ENCODE measurements around the gene SPAG16.

Gene SPAG16

GRCh38 chr2:213284105-213285090, at the start of gene SPAG16:
TSS of gene SPAG16 (plus strand) at chr2:213284464.
- DNase-seq = peak; percentile 94

GRCh38 chr2:213234641-213235040, 49.6 kb upstream of the SPAG16 start:
- no peak for DNase-seq

GRCh38 chr2:213235741-213236140, 48.5 kb upstream of the SPAG16 start:
- no peak for DNase-seq

- no peak for DNase-seq
Observed at GRCh38 chr2:213237251-213237650, 47.0 kb upstream of the SPAG16 start.

GRCh38 chr2:213237787-213238186, 46.5 kb upstream of the SPAG16 start:
- no peak for DNase-seq

- DNase-seq = peak; percentile 4
Observed at GRCh38 chr2:213238753-213239495, 45.3 kb upstream of the SPAG16 start.

GRCh38 chr2:213241817-213242216, 42.4 kb upstream of the SPAG16 start:
- no peak for DNase-seq

GRCh38 chr2:213242653-213243052, 41.6 kb upstream of the SPAG16 start:
- DNase-seq = no peak

GRCh38 chr2:213243189-213244044, 40.8 kb upstream of the SPAG16 start:
- no peak for DNase-seq

- DNase-seq = peak; percentile 69
Observed at GRCh38 chr2:213246497-213247281, 37.6 kb upstream of the SPAG16 start.

- DNase-seq = no peak
Observed at GRCh38 chr2:213247566-213247965, 36.7 kb upstream of the SPAG16 start.

- DNase-seq = no peak
Observed at GRCh38 chr2:213248637-213249036, 35.6 kb upstream of the SPAG16 start.

GRCh38 chr2:213249502-213249901, 34.8 kb upstream of the SPAG16 start:
- DNase-seq = no peak

- DNase-seq = no peak
Observed at GRCh38 chr2:213251618-213252017, 32.6 kb upstream of the SPAG16 start.

GRCh38 chr2:213252206-213252605, 32.1 kb upstream of the SPAG16 start:
- DNase-seq = no peak

GRCh38 chr2:213253162-213253561, 31.1 kb upstream of the SPAG16 start:
- DNase-seq = no peak

GRCh38 chr2:213259266-213259665, 25.0 kb upstream of the SPAG16 start:
- DNase-seq = no peak

GRCh38 chr2:213261237-213261636, 23.0 kb upstream of the SPAG16 start:
- no peak for DNase-seq

- no peak for DNase-seq
Observed at GRCh38 chr2:213261715-213262114, 22.5 kb upstream of the SPAG16 start.

- no peak for DNase-seq
Observed at GRCh38 chr2:213265679-213266078, 18.6 kb upstream of the SPAG16 start.

- DNase-seq = no peak
Observed at GRCh38 chr2:213266421-213266820, 17.8 kb upstream of the SPAG16 start.

GRCh38 chr2:213271947-213272346, 12.3 kb upstream of the SPAG16 start:
- DNase-seq = no peak

Measured in CD4-positive, alpha-beta T cell treated with Interleukin-6 for 4 hours (primary cell).